ENCODE measurements around the gene KANSL3.
"Not testable (repeated sequence)": the region's sequence is repeated elsewhere in the genome, so short reads cannot be mapped to it uniquely, and the experiment has no call there.

The KANSL3 gene

GRCh38 chr2:96638144-96639121, at the start of gene KANSL3:
Gene KANSL3, minus strand, starts transcription at chr2:96638312. Its CDS starts 1,177 bp downstream, at chr2:96637135.
- H3K4me3 ChIP-seq (ENCODE audit: low read depth, low read length) = peak within 1 kb of the TSS; percentile 64

GRCh38 chr2:96687266-96687665, 49.2 kb upstream of the KANSL3 start:
- no peak overlapping the region for H3K4me3 ChIP-seq (ENCODE audit: low read depth, low read length)

- H3K4me3 ChIP-seq (ENCODE audit: low read depth, low read length) = no peak overlapping the region
Observed at GRCh38 chr2:96685577-96686459, 47.7 kb upstream of the KANSL3 start.

GRCh38 chr2:96684883-96685576, 46.9 kb upstream of the KANSL3 start:
- H3K4me3 ChIP-seq (ENCODE audit: low read depth, low read length) = no peak overlapping the region

- no peak overlapping the region for H3K4me3 ChIP-seq (ENCODE audit: low read depth, low read length)
Observed at GRCh38 chr2:96683972-96684820, 46.1 kb upstream of the KANSL3 start.

GRCh38 chr2:96683307-96683706, 45.2 kb upstream of the KANSL3 start:
- H3K4me3 ChIP-seq (ENCODE audit: low read depth, low read length) = no peak overlapping the region

GRCh38 chr2:96681540-96681939, 43.4 kb upstream of the KANSL3 start:
- H3K4me3 ChIP-seq (ENCODE audit: low read depth, low read length) = no peak overlapping the region

DNA sequence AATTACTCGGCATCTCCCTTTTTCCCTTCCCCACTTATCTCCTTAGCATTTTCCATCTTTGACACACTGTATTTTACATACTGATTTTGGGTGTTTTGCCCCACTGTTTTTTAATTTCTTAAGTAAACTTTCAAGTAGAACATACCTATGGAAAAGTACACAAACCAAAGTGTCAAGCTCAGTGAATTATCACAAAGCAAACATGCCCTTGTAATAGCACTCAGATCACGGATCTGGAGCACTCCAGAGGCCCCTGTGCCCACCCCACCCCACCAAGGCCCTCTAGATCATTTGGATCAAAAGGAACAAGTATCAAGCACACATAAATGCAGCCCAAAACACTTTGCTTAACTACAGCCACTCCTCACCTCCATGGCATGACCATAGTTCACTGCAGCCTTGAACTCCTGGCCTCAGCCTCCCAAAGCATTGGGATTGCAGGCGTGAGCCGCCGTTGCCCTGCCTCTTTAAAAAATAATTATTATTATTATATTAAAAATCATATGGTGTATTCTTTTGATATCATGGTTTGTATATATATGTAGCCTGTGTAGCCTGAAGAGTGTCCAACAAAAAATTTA, 42.5 kb upstream of the KANSL3 start:
- H3K4me3 ChIP-seq (ENCODE audit: low read depth, low read length) = no peak overlapping the region

DNA sequence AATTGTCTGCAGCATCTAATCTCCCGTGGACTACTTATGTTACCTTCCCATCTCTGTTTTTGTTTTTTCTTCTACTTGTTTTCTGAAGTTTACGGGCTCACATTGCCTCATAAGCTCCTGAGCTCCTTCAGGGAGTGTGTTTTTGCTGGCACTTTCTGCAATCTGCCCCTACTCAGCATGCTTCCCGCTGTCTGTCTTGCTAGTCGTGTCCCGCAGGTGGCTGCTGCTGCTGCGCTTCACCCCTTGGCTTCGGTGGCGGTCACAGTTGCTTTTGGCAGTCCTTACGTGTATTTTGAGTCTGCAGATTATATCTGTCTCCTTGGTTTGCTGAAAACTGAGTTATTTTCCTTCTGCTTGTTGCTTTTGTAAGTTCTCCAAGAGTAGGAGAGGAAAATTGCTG, 41.7 kb upstream of the KANSL3 start:
- no peak overlapping the region for H3K4me3 ChIP-seq (ENCODE audit: low read depth, low read length)

DNA sequence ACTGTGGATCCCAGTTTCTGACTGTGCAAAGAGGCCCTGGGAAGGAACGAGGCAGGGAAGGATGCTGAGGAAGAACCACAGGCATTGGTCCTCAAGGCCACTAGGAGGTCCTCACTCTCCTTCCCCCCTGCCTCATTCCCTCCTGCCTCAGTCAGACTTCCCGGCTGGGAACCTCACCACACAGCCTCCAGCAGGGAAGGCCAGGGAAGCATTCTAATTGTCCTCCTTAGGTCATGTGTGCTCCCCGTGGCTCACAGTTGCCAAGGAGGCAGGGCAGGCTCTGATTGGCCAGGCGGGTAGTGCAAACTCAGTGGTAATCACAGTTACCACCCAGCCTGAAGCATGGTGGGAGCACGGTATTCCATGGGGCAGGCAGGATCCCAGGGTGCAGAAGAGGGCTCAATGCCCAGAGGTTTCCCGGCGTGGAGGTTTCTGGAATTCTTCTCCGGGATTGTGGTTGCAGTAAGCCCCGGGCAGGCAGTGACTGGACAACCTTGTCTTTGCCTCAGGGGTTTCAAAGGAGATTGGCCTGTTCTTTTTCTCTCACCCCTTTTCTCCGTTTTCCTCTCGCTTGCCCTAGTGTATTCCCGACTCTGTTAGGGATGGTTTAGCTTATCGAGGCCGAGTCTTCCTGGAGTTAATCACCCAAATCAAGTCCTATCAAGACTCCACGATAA, 31.6 kb upstream of the KANSL3 start:
- no peak overlapping the region for H3K4me3 ChIP-seq (ENCODE audit: low read depth, low read length)

DNA sequence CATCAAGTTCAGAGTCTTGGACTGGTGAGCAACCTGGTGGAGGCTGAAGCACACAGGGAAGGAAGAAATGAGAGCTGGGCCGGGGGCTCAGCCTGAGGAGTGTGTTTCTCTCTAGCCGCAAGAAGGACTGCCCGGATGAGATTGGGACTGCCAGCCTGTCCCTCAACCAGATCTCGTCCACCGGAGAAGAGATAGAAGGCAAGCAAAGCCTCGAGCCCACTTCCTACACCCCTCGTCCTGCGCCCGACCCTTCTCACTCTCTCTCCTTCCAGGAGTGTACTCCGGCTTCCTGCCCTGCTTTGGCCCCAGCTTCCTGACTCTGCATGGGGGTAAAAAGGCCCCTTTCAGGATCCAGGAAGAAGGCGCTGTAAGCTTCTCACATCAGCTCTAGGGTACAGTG, 30.7 kb upstream of the KANSL3 start:
- H3K4me3 ChIP-seq (ENCODE audit: low read depth, low read length) = no peak overlapping the region

- not testable (repeated sequence) for H3K4me3 ChIP-seq (ENCODE audit: low read depth, low read length)
Observed at GRCh38 chr2:96665717-96666116, 27.6 kb upstream of the KANSL3 start.

GRCh38 chr2:96665083-96665569, 27.0 kb upstream of the KANSL3 start:
- H3K4me3 ChIP-seq (ENCODE audit: low read depth, low read length) = no peak overlapping the region

GRCh38 chr2:96664366-96664925, 26.3 kb upstream of the KANSL3 start:
- H3K4me3 ChIP-seq (ENCODE audit: low read depth, low read length) = no peak overlapping the region

GRCh38 chr2:96663829-96664228, 25.7 kb upstream of the KANSL3 start:
- H3K4me3 ChIP-seq (ENCODE audit: low read depth, low read length) = no peak overlapping the region

DNA sequence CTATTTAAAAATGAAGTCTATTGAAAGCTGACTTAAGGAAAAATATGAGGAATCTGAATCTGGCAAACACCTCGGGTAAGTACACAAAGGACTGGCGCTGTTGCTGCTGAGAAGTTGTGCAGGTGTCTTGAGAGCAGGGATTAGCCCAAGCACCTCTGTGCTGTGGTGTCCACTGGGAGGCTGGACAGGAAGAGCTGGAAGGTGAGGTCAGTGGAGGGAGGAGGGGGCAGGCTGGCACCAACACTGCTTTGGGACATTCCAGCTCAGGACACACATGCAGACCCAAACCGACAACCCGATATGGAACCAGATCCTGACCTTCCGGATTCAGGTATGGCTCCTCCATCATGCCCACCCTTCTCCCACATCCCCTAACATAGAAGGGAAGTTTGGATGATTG, 25.1 kb upstream of the KANSL3 start:
- no peak overlapping the region for H3K4me3 ChIP-seq (ENCODE audit: low read depth, low read length)

- no peak overlapping the region for H3K4me3 ChIP-seq (ENCODE audit: low read depth, low read length)
Observed at GRCh38 chr2:96662360-96662759, 24.2 kb upstream of the KANSL3 start.

DNA sequence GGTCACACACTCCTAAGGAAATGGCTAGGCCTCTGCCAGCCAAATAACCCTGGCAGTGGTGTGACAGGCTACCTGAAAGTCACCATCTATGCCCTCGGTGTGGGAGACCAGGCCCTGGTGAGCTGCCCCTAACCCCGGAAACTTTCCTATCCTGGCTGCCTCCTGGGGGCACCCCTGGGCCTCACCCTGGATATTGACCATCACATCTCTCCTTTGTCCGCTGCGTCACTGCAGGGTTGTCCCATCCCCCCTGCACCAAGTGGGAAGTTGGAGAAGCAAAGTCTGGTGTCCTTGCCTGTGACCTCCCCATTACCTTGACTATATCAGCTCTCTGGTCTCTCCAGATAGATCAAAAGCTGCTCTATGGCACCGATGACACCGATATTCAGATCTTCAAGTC, 23.2 kb upstream of the KANSL3 start:
- H3K4me3 ChIP-seq (ENCODE audit: low read depth, low read length) = no peak overlapping the region

- no peak overlapping the region for H3K4me3 ChIP-seq (ENCODE audit: low read depth, low read length)
Observed at GRCh38 chr2:96656540-96656939, 18.4 kb upstream of the KANSL3 start.
